ENCODE measurements around the gene CPEB3.

The CPEB3 gene

DNA sequence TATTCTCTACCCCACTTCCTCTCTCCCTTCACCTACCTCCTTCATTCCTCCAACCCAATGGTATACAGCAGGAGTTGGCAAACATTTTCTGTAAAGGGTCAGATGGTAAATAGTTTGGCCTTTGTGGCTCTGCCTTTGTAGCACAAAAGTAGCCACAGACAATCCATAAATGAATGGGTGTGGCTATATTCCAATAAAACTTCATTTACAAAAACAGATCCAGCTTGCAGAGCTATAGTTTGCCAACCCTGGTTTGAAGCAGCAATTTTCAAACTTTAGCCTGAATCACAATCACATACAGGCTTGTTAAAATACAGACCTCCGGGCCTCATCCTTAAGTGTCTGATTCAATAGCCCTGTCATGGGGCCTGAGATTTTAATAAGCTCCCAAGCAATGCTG, 110.5 kb downstream of the CPEB3 start:
- Histone ChIP-seq H3K27ac (ENCODE audit: low read depth, low read length) (no peak overlapping the region), H3K27me3 (ENCODE audit: insufficient read depth, low read length) (no peaks in the 10 kb centered on the region), H3K36me3 (ENCODE audit: insufficient read depth, low read length) (no peaks in the 10 kb centered on the region), H2AFZ (ENCODE audit: low read length, unreplicated experiment) (no peak overlapping the region), H3K4me1 (ENCODE audit: control insufficient read depth, insufficient read depth, low read length, unreplicated experiment) (no peaks in the 10 kb centered on the region), H3K4me3 (ENCODE audit: low read depth, low read length) (no peak overlapping the region), H3K79me2 (ENCODE audit: control insufficient read depth, insufficient read depth, low read length, unreplicated experiment) (no peaks in the 10 kb centered on the region)

DNA sequence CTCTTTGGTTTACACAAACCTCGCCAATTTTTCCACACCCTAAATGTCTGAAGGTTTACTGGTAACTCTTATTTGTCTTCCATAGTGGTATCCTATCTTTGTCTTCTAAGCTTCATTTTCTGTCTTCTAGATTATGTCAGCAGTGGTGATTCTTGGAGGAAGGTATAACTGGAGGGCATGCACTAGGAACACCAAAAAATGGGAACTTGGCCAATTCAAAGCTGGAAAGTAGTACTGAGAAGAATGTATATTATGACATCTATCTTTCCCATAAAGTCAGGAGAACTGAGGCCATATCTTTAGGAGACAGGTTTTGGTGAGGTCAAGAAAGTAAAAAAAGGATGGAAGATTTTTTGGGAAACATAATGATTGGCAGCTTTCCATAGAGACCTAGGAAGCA, 113.3 kb downstream of the CPEB3 start:
- no peaks in the 10 kb centered on the region for H3K27me3 ChIP-seq (ENCODE audit: insufficient read depth, low read length)
- no peaks in the 10 kb centered on the region for H3K79me2 ChIP-seq (ENCODE audit: control insufficient read depth, insufficient read depth, low read length, unreplicated experiment)
- H2AFZ ChIP-seq (ENCODE audit: low read length, unreplicated experiment) = no peak overlapping the region
- H3K4me3 ChIP-seq (ENCODE audit: low read depth, low read length) = no peak overlapping the region
- H3K4me1 ChIP-seq (ENCODE audit: control insufficient read depth, insufficient read depth, low read length, unreplicated experiment) = no peaks in the 10 kb centered on the region
- no peaks in the 10 kb centered on the region for H3K36me3 ChIP-seq (ENCODE audit: insufficient read depth, low read length)
- no peak overlapping the region for H3K27ac ChIP-seq (ENCODE audit: low read depth, low read length)

DNA sequence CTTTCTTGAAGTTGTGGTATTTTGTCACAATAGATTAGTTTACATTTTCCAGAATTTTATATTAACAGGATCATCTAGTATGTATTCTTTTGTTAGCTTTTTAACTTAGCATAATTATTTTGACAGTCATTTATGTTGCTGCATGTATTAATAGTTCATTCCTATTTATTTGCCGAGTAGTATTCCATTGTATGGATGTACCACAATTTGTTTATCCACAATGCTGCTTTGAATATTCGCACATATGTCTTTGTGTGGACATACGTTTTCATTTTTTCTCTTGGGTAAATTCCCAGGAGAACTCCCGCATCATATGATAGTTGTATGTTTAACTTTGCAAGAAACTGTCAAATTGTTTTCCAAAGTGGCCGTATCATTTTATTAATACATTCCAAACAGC, 115.7 kb downstream of the CPEB3 start:
- Histone ChIP-seq H3K79me2 (ENCODE audit: control insufficient read depth, insufficient read depth, low read length, unreplicated experiment) (no peaks in the 10 kb centered on the region), H3K36me3 (ENCODE audit: insufficient read depth, low read length) (no peaks in the 10 kb centered on the region), H3K4me3 (ENCODE audit: low read depth, low read length) (no peak overlapping the region), H3K4me1 (ENCODE audit: control insufficient read depth, insufficient read depth, low read length, unreplicated experiment) (no peaks in the 10 kb centered on the region), H3K27me3 (ENCODE audit: insufficient read depth, low read length) (no peaks in the 10 kb centered on the region), H3K27ac (ENCODE audit: low read depth, low read length) (no peak overlapping the region), H2AFZ (ENCODE audit: low read length, unreplicated experiment) (no peak overlapping the region)

DNA sequence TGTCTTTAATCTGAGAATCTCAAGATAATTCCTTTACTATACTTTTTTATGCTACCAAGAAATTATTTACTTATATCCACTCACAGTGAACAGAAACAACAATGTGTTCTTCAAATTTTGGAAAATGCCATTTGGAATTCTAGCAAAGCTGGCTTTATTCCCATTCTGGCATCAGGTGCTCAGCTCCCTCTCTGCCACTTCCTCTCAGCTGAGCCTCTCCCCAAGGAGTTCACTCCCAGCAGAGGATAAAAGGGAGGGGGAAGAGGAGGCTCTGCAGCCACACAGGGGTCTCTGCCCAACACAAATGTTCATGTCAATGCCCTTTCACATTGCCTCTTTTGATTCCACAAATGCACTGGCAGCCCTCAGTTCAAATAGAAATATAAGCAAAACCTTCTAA, 116.9 kb downstream of the CPEB3 start:
- H3K4me1 ChIP-seq (ENCODE audit: control insufficient read depth, insufficient read depth, low read length, unreplicated experiment) = no peaks in the 10 kb centered on the region
- no peak overlapping the region for H3K27ac ChIP-seq (ENCODE audit: low read depth, low read length)
- no peak overlapping the region for H3K4me3 ChIP-seq (ENCODE audit: low read depth, low read length)
- no peak overlapping the region for H2AFZ ChIP-seq (ENCODE audit: low read length, unreplicated experiment)
- 0 out of 2 replicates have a peak, but pooled peaks cover 3% of the 10 kb centered on the region for H3K36me3 ChIP-seq (ENCODE audit: insufficient read depth, low read length)
- H3K27me3 ChIP-seq (ENCODE audit: insufficient read depth, low read length) = no peaks in the 10 kb centered on the region
- no peaks in the 10 kb centered on the region for H3K79me2 ChIP-seq (ENCODE audit: control insufficient read depth, insufficient read depth, low read length, unreplicated experiment)

DNA sequence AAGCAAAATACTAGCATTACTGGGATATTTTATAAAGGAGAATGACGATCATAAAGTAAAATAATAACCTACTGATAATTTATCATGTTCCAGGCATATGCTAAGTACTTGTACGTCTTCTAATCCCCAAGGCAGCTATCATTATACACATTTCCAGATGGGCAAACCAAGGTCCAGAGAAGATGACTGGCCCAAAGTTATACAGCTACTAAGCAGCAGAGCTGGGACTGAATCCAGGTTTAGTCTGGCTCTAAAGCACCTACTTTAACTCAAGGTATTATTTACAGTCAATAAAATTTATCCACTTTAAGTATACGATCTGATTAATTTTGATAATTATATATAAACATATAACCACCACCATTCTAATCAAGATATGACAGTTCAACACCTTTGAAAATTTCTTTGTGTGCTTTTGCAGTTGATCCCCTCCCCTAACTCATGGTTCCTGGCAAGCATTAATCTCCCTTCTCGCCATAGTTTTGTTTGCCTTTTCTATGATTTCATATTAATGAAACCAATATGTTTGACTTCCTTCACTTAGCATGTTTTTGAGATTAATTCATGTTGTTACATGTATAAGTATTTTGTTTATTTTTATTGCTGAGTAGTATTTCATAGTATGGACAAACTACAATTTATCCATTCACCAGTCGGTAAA, 126.7 kb downstream of the CPEB3 start:
- Histone ChIP-seq H3K27me3 (ENCODE audit: insufficient read depth, low read length) (no peaks in the 10 kb centered on the region), H3K36me3 (ENCODE audit: insufficient read depth, low read length) (peaks cover 15% of the 10 kb centered on the region)

DNA sequence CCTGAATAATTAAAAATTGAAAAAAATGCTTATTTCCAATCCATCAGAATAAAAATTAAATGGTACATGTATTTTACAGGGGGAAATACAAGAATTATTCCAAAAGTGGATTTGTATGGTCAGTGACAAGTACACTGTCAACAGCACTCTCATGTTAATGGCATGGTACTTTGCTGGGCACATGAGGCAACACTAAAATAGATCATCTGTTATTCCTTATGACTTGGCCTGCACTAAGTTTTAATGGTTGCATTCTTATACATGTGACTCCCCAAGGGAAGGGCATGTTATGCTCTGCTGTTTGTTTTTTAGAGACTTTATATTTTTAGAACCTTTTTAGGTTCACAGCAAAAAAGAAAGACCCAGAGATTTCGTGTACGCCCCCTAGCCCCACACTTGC, 128.3 kb downstream of the CPEB3 start:
- no peak overlapping the region for H3K27ac ChIP-seq (ENCODE audit: low read depth, low read length)
- H3K79me2 ChIP-seq (ENCODE audit: control insufficient read depth, insufficient read depth, low read length, unreplicated experiment) = no peaks in the 10 kb centered on the region
- H3K4me3 ChIP-seq (ENCODE audit: low read depth, low read length) = no peak overlapping the region
- no peaks in the 10 kb centered on the region for H3K4me1 ChIP-seq (ENCODE audit: control insufficient read depth, insufficient read depth, low read length, unreplicated experiment)
- peaks cover 10% of the 10 kb centered on the region; the same call in 1 of the 2 replicates for H3K36me3 ChIP-seq (ENCODE audit: insufficient read depth, low read length)
- H3K27me3 ChIP-seq (ENCODE audit: insufficient read depth, low read length) = no peaks in the 10 kb centered on the region
- no peak overlapping the region for H2AFZ ChIP-seq (ENCODE audit: low read length, unreplicated experiment)

More for the DNA sequence above, 126.7 kb downstream of the CPEB3 start:
- Histone ChIP-seq H3K4me3 (ENCODE audit: low read depth, low read length) (no peak overlapping the region), H3K4me1 (ENCODE audit: control insufficient read depth, insufficient read depth, low read length, unreplicated experiment) (no peaks in the 10 kb centered on the region), H3K79me2 (ENCODE audit: control insufficient read depth, insufficient read depth, low read length, unreplicated experiment) (no peaks in the 10 kb centered on the region), H3K27ac (ENCODE audit: low read depth, low read length) (no peak overlapping the region), H2AFZ (ENCODE audit: low read length, unreplicated experiment) (no peak overlapping the region)

DNA sequence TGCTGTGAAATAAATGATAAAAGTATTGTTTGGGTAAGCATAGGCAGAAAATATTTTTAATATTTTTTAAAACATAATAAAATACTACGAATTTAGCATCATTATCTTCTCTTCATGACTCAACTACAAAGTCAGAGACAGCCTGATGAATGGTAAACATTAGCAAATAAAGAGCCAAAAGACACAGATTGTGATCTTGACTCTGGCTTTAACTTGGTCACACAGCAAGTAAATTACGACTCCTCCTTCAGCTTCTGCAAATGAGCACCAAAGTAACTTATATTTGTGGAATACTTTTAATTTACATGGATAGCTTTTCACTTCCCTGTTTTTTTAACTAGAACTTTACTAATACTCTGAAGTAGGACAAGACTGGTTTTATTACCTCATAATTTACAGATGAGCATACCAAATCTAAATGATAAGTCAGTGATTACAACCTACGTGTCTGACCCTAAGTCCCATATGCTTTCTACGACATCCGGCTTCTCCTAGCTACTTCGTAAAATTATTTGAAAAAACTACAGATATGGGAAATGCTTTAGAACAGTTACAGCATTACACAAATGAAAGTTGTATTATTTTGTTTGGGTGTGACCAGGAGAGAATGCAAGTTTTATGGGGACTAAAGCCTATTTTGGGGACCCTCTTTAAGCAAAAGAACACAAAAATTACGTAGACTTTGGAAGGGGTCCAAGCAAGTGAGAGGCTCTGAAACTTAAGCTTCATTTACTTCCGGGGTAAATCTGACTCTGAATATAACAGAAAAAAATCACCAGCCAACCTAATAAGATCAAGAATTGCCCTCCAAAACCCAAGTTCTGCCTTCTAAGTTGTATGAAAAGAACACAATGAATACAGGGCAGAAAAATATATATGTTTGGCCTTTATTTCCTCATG, 133.8 kb downstream of the CPEB3 start:
- Histone ChIP-seq H3K4me1 (ENCODE audit: control insufficient read depth, insufficient read depth, low read length, unreplicated experiment) (no peaks in the 10 kb centered on the region), H3K79me2 (ENCODE audit: control insufficient read depth, insufficient read depth, low read length, unreplicated experiment) (no peaks in the 10 kb centered on the region), H2AFZ (ENCODE audit: low read length, unreplicated experiment) (no peak overlapping the region), H3K27me3 (ENCODE audit: insufficient read depth, low read length) (no peaks in the 10 kb centered on the region), H3K27ac (ENCODE audit: low read depth, low read length) (no peak overlapping the region), H3K4me3 (ENCODE audit: low read depth, low read length) (no peak overlapping the region), H3K36me3 (ENCODE audit: insufficient read depth, low read length) (no peaks in the 10 kb centered on the region)

DNA sequence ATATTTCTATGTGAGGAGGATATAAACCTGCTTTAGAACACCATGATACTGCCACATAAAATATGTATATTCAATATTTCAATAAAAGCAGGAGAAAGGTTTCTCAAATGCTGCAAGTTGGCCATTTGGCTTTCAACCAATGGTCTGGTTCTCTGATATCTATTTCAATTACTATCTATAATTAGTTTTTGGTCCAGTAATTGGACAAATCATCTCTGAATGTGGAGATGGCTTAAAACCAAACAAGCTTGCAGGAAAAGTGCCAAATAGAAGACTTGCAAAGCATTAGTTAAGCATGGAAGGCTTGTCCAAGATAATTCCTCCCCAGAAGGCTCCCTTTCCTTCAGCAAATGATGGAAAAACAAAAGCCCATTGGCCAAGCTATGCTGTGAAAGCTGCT, 140.1 kb downstream of the CPEB3 start:
- Histone ChIP-seq H3K4me1 (ENCODE audit: control insufficient read depth, insufficient read depth, low read length, unreplicated experiment) (no peaks in the 10 kb centered on the region), H2AFZ (ENCODE audit: low read length, unreplicated experiment) (no peak overlapping the region), H3K4me3 (ENCODE audit: low read depth, low read length) (no peak overlapping the region), H3K27me3 (ENCODE audit: insufficient read depth, low read length) (no peaks in the 10 kb centered on the region), H3K27ac (ENCODE audit: low read depth, low read length) (no peak overlapping the region), H3K79me2 (ENCODE audit: control insufficient read depth, insufficient read depth, low read length, unreplicated experiment) (no peaks in the 10 kb centered on the region), H3K36me3 (ENCODE audit: insufficient read depth, low read length) (no peaks in the 10 kb centered on the region)

DNA sequence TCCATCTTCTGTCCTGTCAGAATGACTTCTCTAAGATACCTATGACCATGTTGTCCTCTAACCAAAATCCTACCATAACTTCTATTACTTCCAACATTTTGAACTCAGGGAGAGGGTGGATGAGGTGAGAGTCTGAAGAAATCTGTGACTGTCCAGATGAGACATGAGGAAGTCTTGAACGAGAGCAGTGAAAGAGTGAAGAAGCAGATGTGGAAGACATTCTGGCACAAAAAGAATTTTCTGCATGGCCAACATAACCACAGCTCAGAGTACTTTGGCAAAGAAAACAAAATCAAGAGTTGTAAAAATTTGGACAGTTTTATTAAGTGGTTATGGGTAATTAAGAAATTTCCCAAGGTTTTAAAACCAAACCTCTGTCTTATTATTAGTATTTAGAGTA, 141.6 kb downstream of the CPEB3 start:
- no peaks in the 10 kb centered on the region for H3K79me2 ChIP-seq (ENCODE audit: control insufficient read depth, insufficient read depth, low read length, unreplicated experiment)
- H2AFZ ChIP-seq (ENCODE audit: low read length, unreplicated experiment) = no peak overlapping the region
- H3K36me3 ChIP-seq (ENCODE audit: insufficient read depth, low read length) = no peaks in the 10 kb centered on the region
- H3K27me3 ChIP-seq (ENCODE audit: insufficient read depth, low read length) = no peaks in the 10 kb centered on the region
- H3K4me3 ChIP-seq (ENCODE audit: low read depth, low read length) = no peak overlapping the region
- H3K4me1 ChIP-seq (ENCODE audit: control insufficient read depth, insufficient read depth, low read length, unreplicated experiment) = no peaks in the 10 kb centered on the region
- no peak overlapping the region for H3K27ac ChIP-seq (ENCODE audit: low read depth, low read length)

DNA sequence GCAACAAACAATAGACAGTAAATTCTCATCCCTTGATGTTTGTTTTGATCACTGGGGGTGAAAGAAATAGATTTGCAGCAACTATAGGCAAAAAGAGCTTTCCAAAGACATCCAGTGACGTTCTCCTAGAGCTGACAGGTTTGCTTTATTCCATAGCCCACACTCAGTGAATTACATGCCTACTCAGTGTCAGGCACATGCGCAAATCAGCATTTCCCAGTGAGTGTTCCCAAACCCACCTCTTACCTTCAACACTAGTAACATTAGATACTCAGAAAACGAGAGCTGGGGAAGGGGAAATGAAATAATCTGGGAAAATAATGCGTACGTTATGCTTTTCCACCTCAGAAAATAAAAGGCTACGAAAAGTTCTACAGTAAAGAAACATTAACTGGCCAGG, 144.1 kb downstream of the CPEB3 start:
- H3K27ac ChIP-seq (ENCODE audit: low read depth, low read length) = no peak overlapping the region
- no peak overlapping the region for H2AFZ ChIP-seq (ENCODE audit: low read length, unreplicated experiment)
- H3K4me1 ChIP-seq (ENCODE audit: control insufficient read depth, insufficient read depth, low read length, unreplicated experiment) = peaks cover 20% of the 10 kb centered on the region
- H3K79me2 ChIP-seq (ENCODE audit: control insufficient read depth, insufficient read depth, low read length, unreplicated experiment) = no peaks in the 10 kb centered on the region
- no peak overlapping the region for H3K4me3 ChIP-seq (ENCODE audit: low read depth, low read length)
- H3K36me3 ChIP-seq (ENCODE audit: insufficient read depth, low read length) = no peaks in the 10 kb centered on the region
- H3K27me3 ChIP-seq (ENCODE audit: insufficient read depth, low read length) = no peaks in the 10 kb centered on the region

DNA sequence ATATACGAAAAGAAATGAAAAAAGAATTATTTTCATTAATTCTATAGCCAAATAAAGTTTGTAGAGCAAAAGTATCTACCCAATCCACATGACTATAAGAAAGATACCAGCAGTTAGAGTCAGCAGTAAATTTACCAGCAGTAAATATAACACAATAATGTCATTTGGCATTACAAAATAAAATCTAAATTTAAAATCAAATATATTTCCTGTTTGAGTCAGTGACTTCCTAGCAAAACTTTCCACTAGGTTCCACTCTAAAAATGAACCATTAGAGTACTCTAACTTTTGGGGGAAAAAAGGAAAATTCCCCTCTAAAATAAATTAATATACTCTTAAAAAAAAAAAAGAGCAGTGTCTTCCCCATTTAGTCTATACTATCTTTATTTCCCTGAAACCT, 144.8 kb downstream of the CPEB3 start:
- Histone ChIP-seq H3K27ac (ENCODE audit: low read depth, low read length) (no peak overlapping the region), H3K79me2 (ENCODE audit: control insufficient read depth, insufficient read depth, low read length, unreplicated experiment) (no peaks in the 10 kb centered on the region), H2AFZ (ENCODE audit: low read length, unreplicated experiment) (no peak overlapping the region)

More for the DNA sequence above, 144.8 kb downstream of the CPEB3 start:
- Histone ChIP-seq H3K27me3 (ENCODE audit: insufficient read depth, low read length) (no peaks in the 10 kb centered on the region), H3K4me3 (ENCODE audit: low read depth, low read length) (no peak overlapping the region), H3K36me3 (ENCODE audit: insufficient read depth, low read length) (no peaks in the 10 kb centered on the region), H3K4me1 (ENCODE audit: control insufficient read depth, insufficient read depth, low read length, unreplicated experiment) (peaks cover 20% of the 10 kb centered on the region)

Measured in ACC112 (cell line).